Naive B cell (primary cell): ENCODE measurements around the gene SCUBE2. TPM values are rescaled to one million over a fixed set of nuclear protein-coding genes. Genes with fewer than 3 reads are reported as not detected.
"Not testable (repeated sequence)": the region's sequence is repeated elsewhere in the genome, so short reads cannot be mapped to it uniquely, and the experiment has no call there.

Source experiments
- ATAC-seq, 2 donors: fragments of 150-1000 bp; cut with Tn5 transposase; 2 replicates each; pipeline ENCODE4 v1.10.0; 2021; ENCODE audit warnings: low read depth in 2 of 2, mild to moderate bottlenecking in 2 of 2, moderate library complexity in 2 of 2
- DNase-seq: peaks from one replicate; pipeline ENCODE4 v3.0.0; 2022
- H3K27ac Mint-ChIP-seq, 6 donors: one replicate each; pipeline ENCODE4 v1.8.0; 2020 to 2022; ENCODE audit warnings: mild to moderate bottlenecking in 6 of 6, mixed read lengths in 6 of 6, moderate library complexity in 5 of 6, inconsistent platforms in 2 of 6
- H3K27me3 Mint-ChIP-seq, 3 donors: one replicate each; pipeline ENCODE4 v1.8.0; 2021 to 2022; ENCODE audit warnings: mixed read lengths in 3 of 3, mild to moderate bottlenecking in 1 of 3
- H3K36me3 Mint-ChIP-seq, 2 donors: one replicate each; pipeline ENCODE4 v1.8.0; 2020 to 2022; ENCODE audit warnings: mixed read lengths in 2 of 2, inconsistent platforms in 1 of 2, mild to moderate bottlenecking in 1 of 2
- H3K4me1 Mint-ChIP-seq, 3 donors: one replicate each; pipeline ENCODE4 v1.8.0; 2020 to 2022; ENCODE audit warnings: mixed read lengths in 3 of 3, inconsistent platforms in 1 of 3, mild to moderate bottlenecking in 1 of 3, moderate library complexity in 1 of 3
- H3K4me3 Mint-ChIP-seq, 8 donors: one replicate each; pipeline ENCODE4 v1.8.0; 2020 to 2022; ENCODE audit warnings: mild to moderate bottlenecking in 8 of 8, mixed read lengths in 8 of 8, moderate library complexity in 8 of 8, inconsistent platforms in 2 of 8
- H3K9me3 Mint-ChIP-seq, 7 donors: one replicate each; pipeline ENCODE4 v1.8.0; 2020 to 2022; ENCODE audit warnings: mixed read lengths in 7 of 7, mild to moderate bottlenecking in 5 of 7, inconsistent platforms in 2 of 7, moderate library complexity in 1 of 7
- polyA plus RNA-seq, 6 donors: library from polyadenylated mRNA; unstranded; fragments of 300-500 nt; fragmentation: Illumina TruSeq; gene quantifications; one replicate each; pipeline ENCODE4 v1.2.3, GENCODE V29; 2021; ENCODE audit warnings: low read depth in 6 of 6

Gene SCUBE2
- polyA plus RNA-seq, 6 donors from 2014 or later = not detected

DNA sequence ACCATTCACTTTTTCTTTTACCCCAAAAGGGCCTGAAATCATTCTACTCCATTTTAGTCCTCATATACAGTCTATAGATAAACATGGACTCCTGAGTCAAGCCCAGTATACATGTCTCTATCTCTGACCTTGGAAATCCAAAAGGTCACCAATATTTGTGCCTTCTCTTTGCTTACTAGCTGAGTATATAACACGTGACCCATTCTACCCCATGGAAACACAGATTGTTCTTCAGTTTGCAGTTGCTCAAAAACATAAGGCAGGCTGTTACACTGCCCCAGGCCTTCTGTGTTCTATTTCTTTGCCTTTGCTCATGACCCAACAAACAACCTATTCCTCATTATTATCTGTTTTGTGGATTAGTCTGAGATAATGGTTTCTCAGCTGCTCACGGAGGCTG, 93.4 kb downstream of the SCUBE2 start:
- Mint-ChIP-seq H3K36me3 (peaks cover 0 to 8% of the 10 kb centered on the region in 2 donors), H3K4me3 (no peak overlapping the region), H3K9me3 (no peaks in the 10 kb centered on the region), H3K27ac (no peak overlapping the region), H3K4me1 (peaks cover 2 to 4% (median 4%) of the 10 kb centered on the region in 3 donors), H3K27me3 (peaks cover 22 to 52% (median 40%) of the 10 kb centered on the region in 3 donors)
- no peak for ATAC-seq
- DNase-seq = no peak

DNA sequence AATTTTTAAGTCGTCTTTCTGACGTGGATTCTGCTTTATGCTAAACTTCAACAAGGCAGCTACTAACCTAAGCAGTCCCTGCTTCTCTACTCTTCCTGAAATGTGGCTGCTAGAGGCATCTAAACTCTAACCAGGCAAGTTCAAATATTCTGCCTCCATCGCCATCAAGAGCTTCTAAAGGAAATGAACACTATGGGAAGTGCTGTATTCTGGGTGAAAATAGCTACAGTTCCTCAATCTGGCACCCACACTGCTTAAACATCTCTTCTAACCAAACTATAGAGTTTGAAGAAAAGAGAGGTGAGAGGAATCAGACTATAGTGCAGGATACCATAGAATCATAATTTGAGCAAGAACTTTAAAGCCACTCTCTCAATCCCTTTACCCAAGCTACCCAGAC, 93.9 kb downstream of the SCUBE2 start:
- no peak overlapping the region for H3K27ac Mint-ChIP-seq
- H3K4me3 Mint-ChIP-seq = no peak overlapping the region
- ATAC-seq = no peak

GRCh38 chr11:8989453-8989852, 101.9 kb downstream of the SCUBE2 start:
- no peak overlapping the region for H3K4me3 Mint-ChIP-seq
- ATAC-seq (no peak), DNase-seq (no peak)
- H3K4me1 Mint-ChIP-seq = no peaks in the 10 kb centered on the region
- H3K9me3 Mint-ChIP-seq = no peaks in the 10 kb centered on the region
- peaks cover 19 to 32% (median 19%) of the 10 kb centered on the region in 3 donors for H3K27me3 Mint-ChIP-seq
- no peak overlapping the region for H3K27ac Mint-ChIP-seq
- no peaks in the 10 kb centered on the region for H3K36me3 Mint-ChIP-seq

More for the DNA sequence above, 93.9 kb downstream of the SCUBE2 start:
- H3K27me3 Mint-ChIP-seq = peaks cover 19 to 49% (median 36%) of the 10 kb centered on the region in 3 donors
- peaks cover 0 to 8% of the 10 kb centered on the region in 2 donors for H3K36me3 Mint-ChIP-seq
- H3K4me1 Mint-ChIP-seq = no peaks in the 10 kb centered on the region
- no peaks in the 10 kb centered on the region for H3K9me3 Mint-ChIP-seq
- DNase-seq = no peak

GRCh38 chr11:8988329-8989234, 102.8 kb downstream of the SCUBE2 start:
- Mint-ChIP-seq H3K36me3 (no peaks in the 10 kb centered on the region), H3K4me3 (no peak overlapping the region), H3K9me3 (no peaks in the 10 kb centered on the region), H3K27me3 (peaks cover 19 to 32% (median 19%) of the 10 kb centered on the region in 3 donors), H3K4me1 (no peaks in the 10 kb centered on the region), H3K27ac (no peak overlapping the region)
- ATAC-seq (no peak), DNase-seq (no peak)

- H3K36me3 Mint-ChIP-seq = no peaks in the 10 kb centered on the region
- H3K9me3 Mint-ChIP-seq = no peaks in the 10 kb centered on the region
- no peak overlapping the region for H3K27ac Mint-ChIP-seq
- peaks cover 16 to 32% (median 19%) of the 10 kb centered on the region in 3 donors for H3K27me3 Mint-ChIP-seq
- no peak for ATAC-seq
- no peak for DNase-seq
- no peak overlapping the region for H3K4me3 Mint-ChIP-seq
- no peaks in the 10 kb centered on the region for H3K4me1 Mint-ChIP-seq
Observed at GRCh38 chr11:8987446-8987845, 104.0 kb downstream of the SCUBE2 start.

DNA sequence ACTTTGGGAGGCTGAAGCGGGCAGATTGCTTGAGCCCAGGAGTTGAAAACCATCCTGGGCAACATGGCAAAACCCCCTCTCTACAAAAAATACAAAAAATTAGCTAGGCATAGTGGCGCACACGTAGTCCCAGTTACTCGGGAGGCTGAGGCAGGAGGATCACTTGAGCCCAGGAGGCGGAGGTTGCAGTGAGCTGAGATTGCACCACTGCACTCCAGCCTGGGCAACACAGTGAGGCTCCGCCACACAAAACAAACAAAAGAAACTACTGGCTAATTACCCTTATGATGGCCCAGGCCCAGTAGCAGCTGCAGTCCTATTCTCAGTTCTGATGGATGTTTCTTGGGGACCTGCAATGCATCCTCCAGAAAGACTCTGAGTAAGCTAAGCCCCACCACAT, 104.6 kb downstream of the SCUBE2 start:
- not testable (repeated sequence) for H3K4me1 Mint-ChIP-seq, DNase-seq, H3K4me3 Mint-ChIP-seq, H3K36me3 Mint-ChIP-seq, H3K27ac Mint-ChIP-seq, ATAC-seq, H3K9me3 Mint-ChIP-seq
- H3K27me3 Mint-ChIP-seq = peaks cover 15 to 26% (median 19%) of the 10 kb centered on the region in 3 donors

- no peak for DNase-seq
- Mint-ChIP-seq H3K9me3 (no peaks in the 10 kb centered on the region), H3K27me3 (peaks cover 10 to 26% (median 19%) of the 10 kb centered on the region in 3 donors), H3K4me1 (no peaks in the 10 kb centered on the region), H3K36me3 (no peaks in the 10 kb centered on the region), H3K4me3 (no peak overlapping the region), H3K27ac (no peak overlapping the region)
- ATAC-seq = no peak
Observed at GRCh38 chr11:8985462-8985861, 105.9 kb downstream of the SCUBE2 start.

DNA sequence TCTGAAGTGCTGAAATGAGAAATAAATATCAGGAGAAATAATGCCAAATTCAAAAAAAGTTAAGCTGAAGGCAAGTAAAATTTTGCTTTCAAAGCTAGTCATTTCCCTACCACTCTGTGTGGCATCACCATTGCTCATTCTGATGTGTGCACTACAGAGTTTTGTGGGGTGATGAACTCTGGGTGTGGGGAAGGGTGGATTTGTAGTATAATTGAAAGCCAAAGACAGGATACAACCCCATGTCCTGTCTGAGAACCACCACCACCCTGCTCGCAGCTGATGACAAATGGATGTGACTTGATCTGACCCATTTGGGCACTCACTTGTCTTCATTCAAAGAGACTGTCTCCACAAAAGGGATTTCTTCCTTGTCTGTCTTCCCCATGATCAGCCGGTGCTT, 107.8 kb downstream of the SCUBE2 start:
- no peak overlapping the region for H3K4me3 Mint-ChIP-seq
- no peaks in the 10 kb centered on the region for H3K9me3 Mint-ChIP-seq
- peaks cover 3 to 15% (median 12%) of the 10 kb centered on the region in 3 donors for H3K27me3 Mint-ChIP-seq
- peak overlapping the region in 1 of 6 donors; percentile 38 for H3K27ac Mint-ChIP-seq
- no peak for ATAC-seq
- DNase-seq = no peak
- H3K36me3 Mint-ChIP-seq = no peaks in the 10 kb centered on the region
- no peaks in the 10 kb centered on the region for H3K4me1 Mint-ChIP-seq

- Mint-ChIP-seq H3K27ac (no peak overlapping the region), H3K27me3 (peaks cover 0 to 3% (median 0%) of the 10 kb centered on the region in 3 donors), H3K4me1 (no peaks in the 10 kb centered on the region), H3K9me3 (no peaks in the 10 kb centered on the region), H3K4me3 (no peak overlapping the region), H3K36me3 (no peaks in the 10 kb centered on the region)
- ATAC-seq (no peak), DNase-seq (no peak)
Observed at GRCh38 chr11:8980485-8980884, 110.9 kb downstream of the SCUBE2 start.

DNA sequence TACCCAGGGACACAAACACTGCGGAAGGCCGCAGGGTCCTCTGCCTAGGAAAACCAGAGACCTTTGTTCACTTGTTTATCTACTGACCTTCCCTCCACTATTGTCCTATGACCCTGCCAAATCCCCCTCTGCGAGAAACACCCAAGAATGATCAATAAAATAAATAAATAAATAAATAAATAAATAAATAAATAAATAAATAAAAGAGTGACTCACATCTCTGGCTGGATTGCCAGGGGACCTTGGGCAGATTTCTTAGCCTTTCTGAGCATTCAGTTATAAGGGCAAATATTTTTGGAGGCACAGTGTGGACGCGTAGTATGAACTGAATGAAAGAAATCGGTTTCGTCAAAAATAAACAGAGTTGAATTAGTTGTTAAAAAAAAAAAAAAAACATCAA, 112.0 kb downstream of the SCUBE2 start:
- H3K36me3 Mint-ChIP-seq, H3K4me3 Mint-ChIP-seq, ATAC-seq, DNase-seq, H3K27me3 Mint-ChIP-seq, H3K4me1 Mint-ChIP-seq, H3K27ac Mint-ChIP-seq, H3K9me3 Mint-ChIP-seq: not testable (repeated sequence)

- Mint-ChIP-seq H3K27me3 (no peaks in the 10 kb centered on the region), H3K27ac (no peak overlapping the region), H3K4me1 (no peaks in the 10 kb centered on the region), H3K36me3 (no peaks in the 10 kb centered on the region), H3K9me3 (no peaks in the 10 kb centered on the region), H3K4me3 (no peak overlapping the region)
- ATAC-seq = no peak
- no peak for DNase-seq
Observed at GRCh38 chr11:8973121-8973520, 118.3 kb downstream of the SCUBE2 start.

GRCh38 chr11:8971924-8972316, 119.5 kb downstream of the SCUBE2 start:
- Mint-ChIP-seq H3K4me3 (no peak overlapping the region), H3K27ac (no peak overlapping the region), H3K4me1 (no peaks in the 10 kb centered on the region), H3K9me3 (no peaks in the 10 kb centered on the region), H3K27me3 (no peaks in the 10 kb centered on the region), H3K36me3 (no peaks in the 10 kb centered on the region)
- no peak for ATAC-seq
- no peak for DNase-seq

- DNase-seq (no peak), ATAC-seq (no peak)
- Mint-ChIP-seq H3K27me3 (no peaks in the 10 kb centered on the region), H3K4me1 (no peaks in the 10 kb centered on the region), H3K36me3 (no peaks in the 10 kb centered on the region), H3K9me3 (no peaks in the 10 kb centered on the region), H3K4me3 (no peak overlapping the region), H3K27ac (no peak overlapping the region)
Observed at GRCh38 chr11:8971196-8971923, 120.0 kb downstream of the SCUBE2 start.
